ENCODE measurements around the gene SETD1B. TPM values are rescaled to one million over a fixed set of nuclear protein-coding genes. Genes with fewer than 3 reads are reported as not detected.

SETD1B gene
- total and polyA plus RNA-seq, 2 donors (not counting 3 experiments of a cell fraction or from before 2014, with no cell fraction given), result 2.6 to 27.0 TPM

GRCh38 chr12:121871467-121871866 is 67.7 kb downstream of the SETD1B start:
- no peak overlapping the region for H3K4me3 ChIP-seq (replicated peaks in 1 of 3; ENCODE audit: insufficient read depth in 1 of 3, low read depth in 1 of 3, low read length in 3 of 3)
- TF ChIP-seq MAX (IDR thresholded peaks at IDR 0.05; ENCODE audit: insufficient read depth, insufficient read length), result no peak
- TF ChIP-seq CTCF (IDR thresholded peaks at IDR 0.05; ENCODE audit: extremely low read depth in 1 of 2, insufficient read depth in 1 of 2, low read depth in 1 of 2, low read length in 2 of 2), result no peak
- TF ChIP-seq MYC (IDR thresholded peaks at IDR 0.05; ENCODE audit: low read depth, low read length), result no peak
- TF ChIP-seq FOS (IDR thresholded peaks at IDR 0.05; ENCODE audit: borderline replicate concordance, insufficient read depth, low read length), result no peak
- no peak for TF ChIP-seq JUN (IDR thresholded peaks at IDR 0.05; ENCODE audit: borderline replicate concordance, insufficient read depth, insufficient read length, low read depth)
- TF ChIP-seq POLR2AphosphoS5 (IDR thresholded peaks at IDR 0.05; ENCODE audit: insufficient read depth, low read depth, low read length), result no peak
- TF ChIP-seq EZH2 (IDR thresholded peaks at IDR 0.05; ENCODE audit: borderline replicate concordance, low read depth, low read length, severe bottlenecking), result no peak
- TF ChIP-seq GATA2 (IDR thresholded peaks at IDR 0.05; ENCODE audit: insufficient read depth, insufficient read length, low read depth, low read length), result no peak
- TF ChIP-seq POLR2A (IDR thresholded peaks at IDR 0.05; ENCODE audit: low read depth, low read length), result no peak
- H2AFZ ChIP-seq (ENCODE audit: low read depth, low read length), result no peak overlapping the region
- no peaks in the 10 kb centered on the region for H4K20me1 ChIP-seq (replicated peaks; ENCODE audit: control insufficient read depth, extremely low read depth, insufficient read depth, low read length)
- BruUV-seq (replicated peaks), result no TSS peak
- H3K9ac ChIP-seq (replicated peaks; ENCODE audit: extremely low read depth, insufficient read depth, low read length), result no peak overlapping the region
- H3K27ac ChIP-seq (ENCODE audit: insufficient read depth, low read depth, low read length), result no peak overlapping the region
- H3K9me1 ChIP-seq (replicated peaks; ENCODE audit: control insufficient read depth, extremely low read depth, insufficient read depth, low read length), result no peaks in the 10 kb centered on the region
- intact Hi-C loops (cut with micrococcal nuclease) (no loop called here), dilution Hi-C loops (cut with MboI; ENCODE audit: extremely low pct_ligation_motif_present, low sequenced_read_pairs) (no loop called here)
- POLR2A ChIA-PET, result no interaction called here
- no peak overlapping the region for H3K4me2 ChIP-seq (ENCODE audit: insufficient read depth, low read length)
- DNase-seq (ENCODE audit: low read depth, low spot score) (no peak), FAIRE-seq (no peak)
- no peaks in the 10 kb centered on the region for H3K4me1 ChIP-seq (ENCODE audit: control insufficient read depth, extremely low read depth, insufficient read depth, low read length)
- CTCF ChIA-PET, result interaction anchor here (0.9 to 1.5 kb wide), 2 partner anchors 21 to 78 kb away, joined by 4 to 8 read pairs; partner anchors contain the start of gene RHOF
- H3K27me3 ChIP-seq (ENCODE audit: control insufficient read depth in 2 of 2, insufficient read depth in 2 of 2, low read length in 2 of 2), result no peaks in the 10 kb centered on the region
- no peaks in the 10 kb centered on the region for H3K9me3 ChIP-seq (replicated peaks; ENCODE audit: control insufficient read depth, insufficient read depth, low read length)
- no peaks in the 10 kb centered on the region for H3K79me2 ChIP-seq (ENCODE audit: control insufficient read depth, insufficient read depth, low read length)
- H3K36me3 ChIP-seq (ENCODE audit: control insufficient read depth in 2 of 2, extremely low read depth in 1 of 2, insufficient read depth in 2 of 2, low read length in 2 of 2), result no peaks in the 10 kb centered on the region

Data from endothelial cell of umbilical vein (primary cell).